LNCAP (cell line): ENCODE measurements around the gene FBL.

ENCODE experiments used
- CTCF ChIP-seq: fragments of 450-650 bp; IDR thresholded peaks from 2 replicates; pipeline ENCODE4 v1.5.1; 2017; ENCODE audit warnings: mild to moderate bottlenecking

The FBL gene

GRCh38 chr19:39842693-39843435, 3.3 kb downstream of the FBL start:
- TF ChIP-seq CTCF = no peak

- no peak for TF ChIP-seq CTCF
Measured at GRCh38 chr19:39841041-39841440, 5.1 kb downstream of the FBL start.

- no peak for TF ChIP-seq CTCF
Measured at GRCh38 chr19:39840492-39840891, 5.7 kb downstream of the FBL start.

- no peak for TF ChIP-seq CTCF
Measured at GRCh38 chr19:39839678-39840327, 6.4 kb downstream of the FBL start.

GRCh38 chr19:39838569-39838968, 7.6 kb downstream of the FBL start:
- no peak for TF ChIP-seq CTCF

- TF ChIP-seq CTCF = no peak
Measured at GRCh38 chr19:39837978-39838377, 8.2 kb downstream of the FBL start.

- no peak for TF ChIP-seq CTCF
Measured at GRCh38 chr19:39834287-39834841, 11.8 kb downstream of the FBL start.
